Measurements from ENCODE around the gene IL17RD.

- TF ChIP-seq, protein P1, sequence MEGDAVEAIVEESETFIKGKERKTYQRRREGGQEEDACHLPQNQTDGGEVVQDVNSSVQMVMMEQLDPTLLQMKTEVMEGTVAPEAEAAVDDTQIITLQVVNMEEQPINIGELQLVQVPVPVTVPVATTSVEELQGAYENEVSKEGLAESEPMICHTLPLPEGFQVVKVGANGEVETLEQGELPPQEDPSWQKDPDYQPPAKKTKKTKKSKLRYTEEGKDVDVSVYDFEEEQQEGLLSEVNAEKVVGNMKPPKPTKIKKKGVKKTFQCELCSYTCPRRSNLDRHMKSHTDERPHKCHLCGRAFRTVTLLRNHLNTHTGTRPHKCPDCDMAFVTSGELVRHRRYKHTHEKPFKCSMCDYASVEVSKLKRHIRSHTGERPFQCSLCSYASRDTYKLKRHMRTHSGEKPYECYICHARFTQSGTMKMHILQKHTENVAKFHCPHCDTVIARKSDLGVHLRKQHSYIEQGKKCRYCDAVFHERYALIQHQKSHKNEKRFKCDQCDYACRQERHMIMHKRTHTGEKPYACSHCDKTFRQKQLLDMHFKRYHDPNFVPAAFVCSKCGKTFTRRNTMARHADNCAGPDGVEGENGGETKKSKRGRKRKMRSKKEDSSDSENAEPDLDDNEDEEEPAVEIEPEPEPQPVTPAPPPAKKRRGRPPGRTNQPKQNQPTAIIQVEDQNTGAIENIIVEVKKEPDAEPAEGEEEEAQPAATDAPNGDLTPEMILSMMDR (IDR thresholded peaks at IDR 0.05), result no peak
- TF ChIP-seq, protein P2, sequence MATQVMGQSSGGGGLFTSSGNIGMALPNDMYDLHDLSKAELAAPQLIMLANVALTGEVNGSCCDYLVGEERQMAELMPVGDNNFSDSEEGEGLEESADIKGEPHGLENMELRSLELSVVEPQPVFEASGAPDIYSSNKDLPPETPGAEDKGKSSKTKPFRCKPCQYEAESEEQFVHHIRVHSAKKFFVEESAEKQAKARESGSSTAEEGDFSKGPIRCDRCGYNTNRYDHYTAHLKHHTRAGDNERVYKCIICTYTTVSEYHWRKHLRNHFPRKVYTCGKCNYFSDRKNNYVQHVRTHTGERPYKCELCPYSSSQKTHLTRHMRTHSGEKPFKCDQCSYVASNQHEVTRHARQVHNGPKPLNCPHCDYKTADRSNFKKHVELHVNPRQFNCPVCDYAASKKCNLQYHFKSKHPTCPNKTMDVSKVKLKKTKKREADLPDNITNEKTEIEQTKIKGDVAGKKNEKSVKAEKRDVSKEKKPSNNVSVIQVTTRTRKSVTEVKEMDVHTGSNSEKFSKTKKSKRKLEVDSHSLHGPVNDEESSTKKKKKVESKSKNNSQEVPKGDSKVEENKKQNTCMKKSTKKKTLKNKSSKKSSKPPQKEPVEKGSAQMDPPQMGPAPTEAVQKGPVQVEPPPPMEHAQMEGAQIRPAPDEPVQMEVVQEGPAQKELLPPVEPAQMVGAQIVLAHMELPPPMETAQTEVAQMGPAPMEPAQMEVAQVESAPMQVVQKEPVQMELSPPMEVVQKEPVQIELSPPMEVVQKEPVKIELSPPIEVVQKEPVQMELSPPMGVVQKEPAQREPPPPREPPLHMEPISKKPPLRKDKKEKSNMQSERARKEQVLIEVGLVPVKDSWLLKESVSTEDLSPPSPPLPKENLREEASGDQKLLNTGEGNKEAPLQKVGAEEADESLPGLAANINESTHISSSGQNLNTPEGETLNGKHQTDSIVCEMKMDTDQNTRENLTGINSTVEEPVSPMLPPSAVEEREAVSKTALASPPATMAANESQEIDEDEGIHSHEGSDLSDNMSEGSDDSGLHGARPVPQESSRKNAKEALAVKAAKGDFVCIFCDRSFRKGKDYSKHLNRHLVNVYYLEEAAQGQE (IDR thresholded peaks at IDR 0.05; ENCODE audit: insufficient read depth in 1 of 2, low read depth in 2 of 2, low read length in 1 of 2), result no peak
- no peak for TF ChIP-seq POLR2AphosphoS5 (IDR thresholded peaks at IDR 0.05; ENCODE audit: low read depth, low read length)
Measured at GRCh38 chr3:57118254-57118653, 46.9 kb downstream of the IL17RD start.

Data from Panc1 (cell line).